Mammary epithelial cell (primary cell): Measurements from ENCODE around the gene QKI.

Source experiments
- EZH2 ChIP-seq: IDR thresholded peaks from 2 replicates; pipeline ENCODE4 v1.6.1; 2012; ENCODE audit warnings: low read length, inconsistent platforms, borderline replicate concordance
- TF ChIP-seq, protein P1 (sequence below), 2 donors: IDR thresholded peaks in 1 of 2; conservative IDR thresholded peaks in 1 of 2; 2 replicates each; pipeline ENCODE4 v1.5.1; 2011 to 2012; ENCODE audit warnings: inconsistent platforms in 2 of 2, low read length in 2 of 2, mild to moderate bottlenecking in 2 of 2, control low read depth in 1 of 2, low read depth in 1 of 2; ENCODE audit not compliant: insufficient read depth in 1 of 2; ENCODE audit errors: extremely low read depth in 1 of 2

DNA sequence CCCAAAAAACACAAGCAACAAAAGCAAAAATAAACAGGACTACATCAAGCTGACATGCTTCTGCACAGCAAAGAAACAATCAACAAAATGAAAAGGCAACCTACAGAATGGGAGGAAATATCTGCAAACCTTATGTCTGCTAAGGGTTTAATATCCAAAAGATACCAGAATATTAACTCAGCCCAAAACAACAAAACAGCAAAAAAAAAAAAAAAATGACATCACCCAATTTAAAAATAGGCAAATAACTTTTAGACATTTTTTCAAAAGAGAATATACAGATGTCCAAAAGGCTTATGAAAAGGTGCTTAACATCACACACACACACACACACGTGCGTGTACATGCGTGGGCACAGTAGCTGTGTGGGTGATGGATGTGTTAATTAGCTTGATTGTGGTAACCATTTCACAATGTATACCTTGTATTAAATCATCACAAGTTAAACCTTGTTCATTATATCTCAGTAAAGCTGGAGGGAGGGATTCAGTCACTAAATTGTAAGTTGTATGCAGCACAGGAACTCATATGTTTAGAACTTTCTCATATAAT is 52.4 kb downstream of the QKI start:
- TF ChIP-seq, protein P1, sequence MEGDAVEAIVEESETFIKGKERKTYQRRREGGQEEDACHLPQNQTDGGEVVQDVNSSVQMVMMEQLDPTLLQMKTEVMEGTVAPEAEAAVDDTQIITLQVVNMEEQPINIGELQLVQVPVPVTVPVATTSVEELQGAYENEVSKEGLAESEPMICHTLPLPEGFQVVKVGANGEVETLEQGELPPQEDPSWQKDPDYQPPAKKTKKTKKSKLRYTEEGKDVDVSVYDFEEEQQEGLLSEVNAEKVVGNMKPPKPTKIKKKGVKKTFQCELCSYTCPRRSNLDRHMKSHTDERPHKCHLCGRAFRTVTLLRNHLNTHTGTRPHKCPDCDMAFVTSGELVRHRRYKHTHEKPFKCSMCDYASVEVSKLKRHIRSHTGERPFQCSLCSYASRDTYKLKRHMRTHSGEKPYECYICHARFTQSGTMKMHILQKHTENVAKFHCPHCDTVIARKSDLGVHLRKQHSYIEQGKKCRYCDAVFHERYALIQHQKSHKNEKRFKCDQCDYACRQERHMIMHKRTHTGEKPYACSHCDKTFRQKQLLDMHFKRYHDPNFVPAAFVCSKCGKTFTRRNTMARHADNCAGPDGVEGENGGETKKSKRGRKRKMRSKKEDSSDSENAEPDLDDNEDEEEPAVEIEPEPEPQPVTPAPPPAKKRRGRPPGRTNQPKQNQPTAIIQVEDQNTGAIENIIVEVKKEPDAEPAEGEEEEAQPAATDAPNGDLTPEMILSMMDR (conservative IDR thresholded peaks at IDR 0.05 in 1 of 2, IDR thresholded peaks at IDR 0.05 in 1 of 2; ENCODE audit: extremely low read depth in 1 of 2, insufficient read depth in 1 of 2, low read depth in 1 of 2, low read length in 2 of 2), result no peak
- TF ChIP-seq EZH2, result no peak
